GM12878 (cell line): ENCODE measurements around the gene OR10A3.

Experiments
- EGR1 ChIP-seq, 2 experiments: IDR thresholded peaks; 1 replicate in 1 of 2; 2 replicates in 1 of 2; pipeline ENCODE4 v1.6.1; 2011 to 2012; ENCODE audit warnings: low read depth in 2 of 2, low read length in 2 of 2, borderline replicate concordance in 1 of 2, mild to moderate bottlenecking in 1 of 2, moderate library complexity in 1 of 2
- MYC ChIP-seq: IDR thresholded peaks from 2 replicates; pipeline ENCODE4 v1.6.1; 2011; ENCODE audit warnings: mild to moderate bottlenecking, low read length, moderate library complexity, inconsistent platforms; ENCODE audit not compliant: insufficient read depth, insufficient replicate concordance, insufficient read length, severe bottlenecking
- POLR2AphosphoS5 ChIP-seq: IDR thresholded peaks from 2 replicates; pipeline ENCODE4 v1.6.1; 2011; ENCODE audit warnings: mild to moderate bottlenecking, low read length, inconsistent platforms
- SMC3 ChIP-seq: IDR thresholded peaks from 2 replicates; pipeline ENCODE4 v1.6.1; 2011; ENCODE audit warnings: low read length, improper control_type of control experiment, borderline replicate concordance
- TAF1 ChIP-seq: IDR thresholded peaks from 2 replicates; pipeline ENCODE4 v1.6.1; 2011; ENCODE audit warnings: mild to moderate bottlenecking, low read depth, low read length, borderline replicate concordance
- TCF12 ChIP-seq: IDR thresholded peaks from 2 replicates; pipeline ENCODE4 v1.6.1; 2011; ENCODE audit warnings: low read depth, mild to moderate bottlenecking, low read length
- YBX1 ChIP-seq: fragments of 450-650 bp; IDR thresholded peaks from 2 replicates; pipeline ENCODE4 v1.6.1; 2016; ENCODE audit warnings: antibody characterized with exemption
- YY1 ChIP-seq: IDR thresholded peaks from 2 replicates; pipeline ENCODE4 v1.6.1; 2011; ENCODE audit warnings: low read depth, mild to moderate bottlenecking, low read length
- ZNF207 ChIP-seq: fragments of 450-650 bp; IDR thresholded peaks from 2 replicates; pipeline ENCODE4 v1.6.1; 2014; ENCODE audit warnings: antibody characterized with exemption, mild to moderate bottlenecking, borderline replicate concordance
- ZSCAN29 ChIP-seq: fragments of 450-650 bp; IDR thresholded peaks from 2 replicates; pipeline ENCODE4 v1.6.1; 2017; ENCODE audit warnings: mild to moderate bottlenecking, moderate library complexity
- TF ChIP-seq, protein P1 (sequence below), 3 experiments: IDR thresholded peaks in 2 of 3; conservative IDR thresholded peaks in 1 of 3; 2 replicates each; pipeline ENCODE4 v1.5.1; 2011; ENCODE audit warnings: low read depth in 3 of 3, low read length in 3 of 3, mild to moderate bottlenecking in 3 of 3, control low read depth in 2 of 3, moderate library complexity in 2 of 3, inconsistent platforms in 1 of 3, mixed read lengths in 1 of 3; ENCODE audit not compliant: control insufficient read depth in 2 of 3, insufficient read depth in 1 of 3; ENCODE audit errors: extremely low read depth in 1 of 3
- TF ChIP-seq, protein P2 (sequence below): IDR thresholded peaks from 2 replicates; pipeline ENCODE4 v1.6.1; 2012; ENCODE audit warnings: low read depth, low read length, improper control_type of control experiment

DNA sequence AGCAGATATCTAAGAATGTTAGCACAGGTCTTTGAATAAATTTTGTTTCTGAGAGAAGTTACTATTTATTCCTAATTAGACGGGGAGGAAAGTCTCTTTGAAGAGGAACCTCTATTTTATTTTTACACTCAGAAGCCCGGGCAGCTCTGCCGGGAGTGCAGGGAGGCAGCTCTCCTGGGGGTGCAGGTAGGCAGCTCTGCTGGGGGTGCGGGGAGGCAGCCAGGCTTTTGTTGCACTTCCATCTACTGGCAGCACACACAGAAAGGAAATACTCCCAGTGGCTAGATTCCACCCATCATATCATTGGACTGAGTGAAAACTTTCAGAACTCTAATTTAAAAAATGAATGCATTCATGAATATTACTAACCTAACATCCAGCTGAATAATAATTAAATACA lies 35.0 kb downstream of the OR10A3 start:
- TF ChIP-seq, protein P1, sequence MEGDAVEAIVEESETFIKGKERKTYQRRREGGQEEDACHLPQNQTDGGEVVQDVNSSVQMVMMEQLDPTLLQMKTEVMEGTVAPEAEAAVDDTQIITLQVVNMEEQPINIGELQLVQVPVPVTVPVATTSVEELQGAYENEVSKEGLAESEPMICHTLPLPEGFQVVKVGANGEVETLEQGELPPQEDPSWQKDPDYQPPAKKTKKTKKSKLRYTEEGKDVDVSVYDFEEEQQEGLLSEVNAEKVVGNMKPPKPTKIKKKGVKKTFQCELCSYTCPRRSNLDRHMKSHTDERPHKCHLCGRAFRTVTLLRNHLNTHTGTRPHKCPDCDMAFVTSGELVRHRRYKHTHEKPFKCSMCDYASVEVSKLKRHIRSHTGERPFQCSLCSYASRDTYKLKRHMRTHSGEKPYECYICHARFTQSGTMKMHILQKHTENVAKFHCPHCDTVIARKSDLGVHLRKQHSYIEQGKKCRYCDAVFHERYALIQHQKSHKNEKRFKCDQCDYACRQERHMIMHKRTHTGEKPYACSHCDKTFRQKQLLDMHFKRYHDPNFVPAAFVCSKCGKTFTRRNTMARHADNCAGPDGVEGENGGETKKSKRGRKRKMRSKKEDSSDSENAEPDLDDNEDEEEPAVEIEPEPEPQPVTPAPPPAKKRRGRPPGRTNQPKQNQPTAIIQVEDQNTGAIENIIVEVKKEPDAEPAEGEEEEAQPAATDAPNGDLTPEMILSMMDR (IDR thresholded peaks at IDR 0.05 in 2 of 3, conservative IDR thresholded peaks at IDR 0.05 in 1 of 3; ENCODE audit: control insufficient read depth in 2 of 3, extremely low read depth in 1 of 3, insufficient read depth in 1 of 3, low read depth in 3 of 3, low read length in 3 of 3) = no peak
- TF ChIP-seq YY1 = no peak
- no peak for TF ChIP-seq ZSCAN29
- TF ChIP-seq, protein P2, sequence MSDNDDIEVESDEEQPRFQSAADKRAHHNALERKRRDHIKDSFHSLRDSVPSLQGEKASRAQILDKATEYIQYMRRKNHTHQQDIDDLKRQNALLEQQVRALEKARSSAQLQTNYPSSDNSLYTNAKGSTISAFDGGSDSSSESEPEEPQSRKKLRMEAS = no peak
- no peak for TF ChIP-seq POLR2AphosphoS5
- no peak for TF ChIP-seq ZNF207
- no peak for TF ChIP-seq EGR1 (IDR thresholded peaks at IDR 0.05; ENCODE audit: borderline replicate concordance in 1 of 2, low read depth in 2 of 2, low read length in 2 of 2)
- no peak for TF ChIP-seq TAF1
- TF ChIP-seq TCF12 = no peak
- no peak for TF ChIP-seq YBX1
- no peak for TF ChIP-seq SMC3
- TF ChIP-seq MYC = no peak
